HG03432 (cell line): Measurements from ENCODE around the gene CBLN1.
"Not testable (repeated sequence)": the region's sequence is repeated elsewhere in the genome, so short reads cannot be mapped to it uniquely, and the experiment has no call there.

Experiments used
- ATAC-seq: cut with Tn5 transposase; IDR thresholded peaks from one replicate; pipeline ENCODE4 v1.9.1; 2021; ENCODE audit warnings: mild to moderate bottlenecking, moderate library complexity; ENCODE audit not compliant: unreplicated experiment

The CBLN1 gene

GRCh38 chr16:49277766-49278566 lies 3.7 kb downstream of the CBLN1 start:
- no peak for ATAC-seq

- ATAC-seq: no peak
Observed at GRCh38 chr16:49277386-49277742, 4.3 kb downstream of the CBLN1 start.

GRCh38 chr16:49276646-49277385 lies 4.8 kb downstream of the CBLN1 start:
- ATAC-seq: no peak

- no peak for ATAC-seq
Observed at GRCh38 chr16:49275870-49276269, 5.8 kb downstream of the CBLN1 start.

- ATAC-seq: no peak
Observed at GRCh38 chr16:49275050-49275730, 6.4 kb downstream of the CBLN1 start.

GRCh38 chr16:49274591-49274990 lies 7.0 kb downstream of the CBLN1 start:
- no peak for ATAC-seq

- ATAC-seq: no peak
Observed at GRCh38 chr16:49273771-49274170, 7.9 kb downstream of the CBLN1 start.

GRCh38 chr16:49271363-49271762 lies 10.3 kb downstream of the CBLN1 start:
- ATAC-seq: no peak

GRCh38 chr16:49269201-49269600 lies 12.4 kb downstream of the CBLN1 start:
- ATAC-seq: no peak

- no peak for ATAC-seq
Observed at GRCh38 chr16:49268667-49269066, 13.0 kb downstream of the CBLN1 start.

- no peak for ATAC-seq
Observed at GRCh38 chr16:49262501-49262900, 19.1 kb downstream of the CBLN1 start.

- no peak for ATAC-seq
Observed at GRCh38 chr16:49261930-49262329, 19.7 kb downstream of the CBLN1 start.

GRCh38 chr16:49260956-49261530 lies 20.6 kb downstream of the CBLN1 start:
- no peak for ATAC-seq

- no peak for ATAC-seq
Observed at GRCh38 chr16:49260253-49260652, 21.4 kb downstream of the CBLN1 start.

GRCh38 chr16:49259330-49259729 lies 22.3 kb downstream of the CBLN1 start:
- no peak for ATAC-seq

- no peak for ATAC-seq
Observed at GRCh38 chr16:49250689-49251088, 30.9 kb downstream of the CBLN1 start.

GRCh38 chr16:49248227-49248626 lies 33.4 kb downstream of the CBLN1 start:
- no peak for ATAC-seq

GRCh38 chr16:49236216-49236615 lies 45.4 kb downstream of the CBLN1 start:
- ATAC-seq: no peak

- ATAC-seq: not testable (repeated sequence)
Observed at GRCh38 chr16:49228335-49228734, 53.3 kb downstream of the CBLN1 start.
